ENCODE measurements around the gene WDR18. TPM values are rescaled to one million over a fixed set of nuclear protein-coding genes. Genes with fewer than 3 reads are reported as not detected.

The WDR18 gene
- polyA plus RNA-seq, 1 donor (not counting 4 experiments of a cell fraction or from before 2014, with no cell fraction given) = 26.3 TPM

- Histone ChIP-seq H3K27ac (ENCODE audit: control insufficient read depth, insufficient read depth, low read length) (no peak overlapping the region), H3K4me3 (ENCODE audit: control insufficient read depth in 2 of 3, extremely low read depth in 1 of 3, insufficient read depth in 2 of 3, low read depth in 1 of 3, low read length in 3 of 3) (no peak overlapping the region), H3K79me2 (ENCODE audit: control insufficient read depth, insufficient read depth, low read length) (no peaks in the 10 kb centered on the region), H3K27me3 (ENCODE audit: control insufficient read depth, extremely low read depth, insufficient read depth, low read length) (peaks cover 36% of the 10 kb centered on the region), H2AFZ (ENCODE audit: control insufficient read depth, low read length) (no peak overlapping the region), H3K9me3 (ENCODE audit: control insufficient read depth, low read depth, low read length) (no peaks in the 10 kb centered on the region), H4K20me1 (ENCODE audit: control insufficient read depth, extremely low read depth, insufficient read depth, low read length) (peaks cover 3% of the 10 kb centered on the region), H3K9me1 (ENCODE audit: control insufficient read depth, extremely low read depth, insufficient read depth, low read length) (no peaks in the 10 kb centered on the region), H3K36me3 (ENCODE audit: control insufficient read depth in 2 of 2, extremely low read depth in 1 of 2, insufficient read depth in 2 of 2, low read length in 2 of 2) (peaks cover 14 to 20% of the 10 kb centered on the region in 2 experiments), H3K4me1 (ENCODE audit: control insufficient read depth, extremely low read depth, insufficient read depth, low read length) (peaks cover 12% of the 10 kb centered on the region), H3K9ac (ENCODE audit: control insufficient read depth, extremely low read depth, insufficient read depth, low read length) (no peak overlapping the region), H3K4me2 (ENCODE audit: control insufficient read depth, extremely low read depth, insufficient read depth, low read depth, low read length) (no peak overlapping the region)
- dilution Hi-C loops (cut with MboI; ENCODE audit: extremely low pct_ligation_motif_present, low sequenced_read_pairs) = no loop called here
- no peak for TF ChIP-seq CTCF (optimal IDR thresholded peaks at IDR 0.05 in 1 of 3, IDR thresholded peaks at IDR 0.05 in 1 of 3, conservative IDR thresholded peaks at IDR 0.05 in 1 of 3; ENCODE audit: extremely low read depth in 1 of 3, insufficient read depth in 2 of 3, low read length in 3 of 3)
- DNase-seq (ENCODE audit: low read depth, low spot score) (no peak), FAIRE-seq (no peak)
Measured at GRCh38 chr19:994516-994915, 10.4 kb downstream of the WDR18 start.

GRCh38 chr19:995051-995827 is 11.1 kb downstream of the WDR18 start:
- FAIRE-seq (no peak), DNase-seq (ENCODE audit: low read depth, low spot score) (no peak)
- peaks cover 38% of the 10 kb centered on the region for H3K27me3 ChIP-seq (ENCODE audit: control insufficient read depth, extremely low read depth, insufficient read depth, low read length)
- H3K4me1 ChIP-seq (ENCODE audit: control insufficient read depth, extremely low read depth, insufficient read depth, low read length) = peaks cover 12% of the 10 kb centered on the region
- H3K9ac ChIP-seq (ENCODE audit: control insufficient read depth, extremely low read depth, insufficient read depth, low read length) = no peak overlapping the region
- no peak overlapping the region for H3K4me2 ChIP-seq (ENCODE audit: control insufficient read depth, extremely low read depth, insufficient read depth, low read depth, low read length)
- H3K9me3 ChIP-seq (ENCODE audit: control insufficient read depth, low read depth, low read length) = no peaks in the 10 kb centered on the region
- H3K36me3 ChIP-seq (ENCODE audit: control insufficient read depth in 2 of 2, extremely low read depth in 1 of 2, insufficient read depth in 2 of 2, low read length in 2 of 2) = peaks cover 14 to 20% of the 10 kb centered on the region in 2 experiments
- H2AFZ ChIP-seq (ENCODE audit: control insufficient read depth, low read length) = no peak overlapping the region
- no peaks in the 10 kb centered on the region for H3K79me2 ChIP-seq (ENCODE audit: control insufficient read depth, insufficient read depth, low read length)
- peaks cover 3% of the 10 kb centered on the region for H4K20me1 ChIP-seq (ENCODE audit: control insufficient read depth, extremely low read depth, insufficient read depth, low read length)
- TF ChIP-seq EZH2 (IDR thresholded peaks at IDR 0.05; ENCODE audit: low read length) (no peak), CTCF (optimal IDR thresholded peaks at IDR 0.05 in 1 of 3, IDR thresholded peaks at IDR 0.05 in 1 of 3, conservative IDR thresholded peaks at IDR 0.05 in 1 of 3; ENCODE audit: extremely low read depth in 1 of 3, insufficient read depth in 2 of 3, low read length in 3 of 3) (no peak)
- no peak overlapping the region for H3K4me3 ChIP-seq (ENCODE audit: control insufficient read depth in 2 of 3, extremely low read depth in 1 of 3, insufficient read depth in 2 of 3, low read depth in 1 of 3, low read length in 3 of 3)
- no peak overlapping the region for H3K27ac ChIP-seq (ENCODE audit: control insufficient read depth, insufficient read depth, low read length)
- dilution Hi-C loops (cut with MboI; ENCODE audit: extremely low pct_ligation_motif_present, low sequenced_read_pairs) = no loop called here
- no peaks in the 10 kb centered on the region for H3K9me1 ChIP-seq (ENCODE audit: control insufficient read depth, extremely low read depth, insufficient read depth, low read length)

All from keratinocyte (primary cell).